Skeletal muscle satellite cell (primary cell): ENCODE results near the gene PRTFDC1. TPM values are rescaled to one million over a fixed set of nuclear protein-coding genes. Genes with fewer than 3 reads are reported as not detected.

ENCODE experiments used
- H3K27me3 ChIP-seq: 2 replicates; pipeline ENCODE4 v1.7.0; 2013; ENCODE audit warnings: low read length; ENCODE audit not compliant: control insufficient read depth, insufficient read depth
- H3K36me3 ChIP-seq: 2 replicates; pipeline ENCODE4 v1.7.0; 2013; ENCODE audit warnings: mild to moderate bottlenecking, control low read depth, low read length; ENCODE audit not compliant: insufficient read depth
- H3K4me1 ChIP-seq: 2 replicates; pipeline ENCODE4 v1.7.0; 2013; ENCODE audit warnings: low read length; ENCODE audit not compliant: control insufficient read depth, insufficient read depth
- H3K4me2 ChIP-seq: 2 replicates; pipeline ENCODE4 v1.7.0; 2013; ENCODE audit warnings: mild to moderate bottlenecking, low read length
- H3K4me3 ChIP-seq: 2 replicates; pipeline ENCODE4 v1.7.0; 2013; ENCODE audit warnings: low read length
- H3K9ac ChIP-seq: 2 replicates; pipeline ENCODE4 v1.7.0; 2013; ENCODE audit warnings: mild to moderate bottlenecking, low read depth, low read length, moderate library complexity
- H3K9me3 ChIP-seq: replicated peaks from 2 replicates; pipeline ENCODE4 v1.7.0; 2013; ENCODE audit warnings: mild to moderate bottlenecking, control low read depth, low read length
- total RNA-seq: library from RNA; depleted of rRNA; stranded (reverse); fragments of >200 nt; gene quantifications from 2 replicates; pipeline ENCODE4 v1.2.3, GENCODE V29; 2012; rRNA removed

PRTFDC1 gene, protein sequence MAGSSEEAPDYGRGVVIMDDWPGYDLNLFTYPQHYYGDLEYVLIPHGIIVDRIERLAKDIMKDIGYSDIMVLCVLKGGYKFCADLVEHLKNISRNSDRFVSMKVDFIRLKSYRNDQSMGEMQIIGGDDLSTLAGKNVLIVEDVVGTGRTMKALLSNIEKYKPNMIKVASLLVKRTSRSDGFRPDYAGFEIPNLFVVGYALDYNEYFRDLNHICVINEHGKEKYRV
- 4.2 and 8.1 TPM in 2 replicates for total RNA-seq

- H3K4me1 ChIP-seq = peaks cover 41% of the 10 kb centered on the region
- no peaks in the 10 kb centered on the region for H3K36me3 ChIP-seq
- H3K27me3 ChIP-seq = no peaks in the 10 kb centered on the region
- peak within 1 kb of the TSS; percentile 76 for H3K4me3 ChIP-seq
- peak within 1 kb of the TSS; percentile 95 for H3K4me2 ChIP-seq
- H3K9me3 ChIP-seq = no peaks in the 10 kb centered on the region
- H3K9ac ChIP-seq = peak within 1 kb of the TSS; percentile 89
Measured at GRCh38 chr10:24952143-24952706, at the start of gene PRTFDC1. PRTFDC1 (minus strand) TSS chr10:24952606; CDS start chr10:24952575, 31 bp downstream.

- Histone ChIP-seq H3K27me3 (peaks cover 4% of the 10 kb centered on the region), H3K9me3 (peaks cover 4% of the 10 kb centered on the region), H3K4me2 (no peak overlapping the region), H3K4me3 (no peak overlapping the region), H3K4me1 (no peaks in the 10 kb centered on the region), H3K36me3 (no peaks in the 10 kb centered on the region), H3K9ac (no peak overlapping the region)
Measured at GRCh38 chr10:24998044-24998443, 45.6 kb upstream of the PRTFDC1 start.

DNA sequence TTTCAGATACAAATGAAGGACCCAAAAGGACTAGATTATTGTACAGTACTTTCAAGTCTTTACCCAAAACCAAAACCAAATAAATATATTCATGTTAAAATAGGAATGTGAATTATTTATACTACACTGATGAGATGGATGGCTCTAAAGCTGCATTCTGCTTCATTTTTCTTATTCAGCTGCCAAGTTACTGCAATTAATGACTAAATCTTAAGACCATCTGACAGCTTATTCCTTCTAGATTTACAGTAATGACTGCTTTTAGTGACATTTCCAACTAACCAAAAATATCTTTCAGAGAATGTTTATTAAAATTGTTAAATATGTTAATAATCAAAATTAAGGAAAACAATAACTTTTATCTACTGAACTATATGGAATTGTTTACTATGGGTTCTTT is 42.7 kb upstream of the PRTFDC1 start:
- no peaks in the 10 kb centered on the region for H3K27me3 ChIP-seq
- H3K9me3 ChIP-seq = peaks cover under 1% of the 10 kb centered on the region
- H3K9ac ChIP-seq = no peak overlapping the region
- H3K4me1 ChIP-seq = no peaks in the 10 kb centered on the region
- H3K36me3 ChIP-seq = no peaks in the 10 kb centered on the region
- no peak overlapping the region for H3K4me3 ChIP-seq
- no peak overlapping the region for H3K4me2 ChIP-seq

DNA sequence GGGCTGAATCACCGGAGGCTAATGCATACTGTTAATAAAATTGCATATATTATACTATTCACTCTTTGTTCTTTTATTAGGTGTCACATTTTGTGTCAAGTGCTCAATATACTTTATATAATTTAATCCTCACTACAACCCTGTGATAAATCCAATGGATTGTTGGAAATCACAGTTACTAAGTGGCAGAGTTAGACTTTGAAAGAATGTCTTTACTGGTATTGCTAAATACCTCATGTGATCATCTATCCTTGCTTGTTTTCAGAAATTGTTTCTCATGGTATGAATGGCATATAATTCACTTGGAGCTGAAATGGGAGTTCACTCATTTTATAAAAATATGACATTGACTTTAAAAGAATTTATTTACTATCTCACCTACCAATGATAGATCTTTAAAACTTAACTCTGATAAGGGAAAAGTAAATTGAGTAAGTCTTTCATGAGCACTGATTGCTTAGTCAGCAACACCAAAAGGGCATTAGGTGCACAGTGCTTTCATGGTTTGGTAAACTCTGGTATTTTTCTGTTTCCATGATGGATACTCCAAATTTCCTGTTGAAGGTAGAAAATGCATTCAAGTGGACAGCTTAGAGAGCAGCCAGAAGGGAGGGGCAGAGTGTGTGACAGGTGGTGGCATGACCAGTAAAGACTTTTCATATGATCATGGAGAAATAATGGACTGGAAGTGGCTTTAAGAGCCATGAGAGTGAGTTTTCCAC is 41.0 kb upstream of the PRTFDC1 start:
- no peak overlapping the region for H3K4me3 ChIP-seq
- no peaks in the 10 kb centered on the region for H3K27me3 ChIP-seq
- H3K9me3 ChIP-seq = no peaks in the 10 kb centered on the region

GRCh38 chr10:24992512-24993133 is 40.2 kb upstream of the PRTFDC1 start:
- Histone ChIP-seq H3K4me1 (no peaks in the 10 kb centered on the region), H3K9me3 (no peaks in the 10 kb centered on the region), H3K27me3 (no peaks in the 10 kb centered on the region), H3K4me2 (no peak overlapping the region), H3K36me3 (no peaks in the 10 kb centered on the region), H3K9ac (no peak overlapping the region), H3K4me3 (no peak overlapping the region)

More for the DNA sequence above, 41.0 kb upstream of the PRTFDC1 start:
- no peaks in the 10 kb centered on the region for H3K4me1 ChIP-seq
- H3K9ac ChIP-seq = no peak overlapping the region
- no peaks in the 10 kb centered on the region for H3K36me3 ChIP-seq
- no peak overlapping the region for H3K4me2 ChIP-seq

GRCh38 chr10:24991298-24991697 is 38.9 kb upstream of the PRTFDC1 start:
- Histone ChIP-seq H3K4me1 (no peaks in the 10 kb centered on the region), H3K36me3 (no peaks in the 10 kb centered on the region), H3K4me2 (no peak overlapping the region), H3K4me3 (no peak overlapping the region), H3K9ac (no peak overlapping the region), H3K27me3 (no peaks in the 10 kb centered on the region), H3K9me3 (no peaks in the 10 kb centered on the region)

DNA sequence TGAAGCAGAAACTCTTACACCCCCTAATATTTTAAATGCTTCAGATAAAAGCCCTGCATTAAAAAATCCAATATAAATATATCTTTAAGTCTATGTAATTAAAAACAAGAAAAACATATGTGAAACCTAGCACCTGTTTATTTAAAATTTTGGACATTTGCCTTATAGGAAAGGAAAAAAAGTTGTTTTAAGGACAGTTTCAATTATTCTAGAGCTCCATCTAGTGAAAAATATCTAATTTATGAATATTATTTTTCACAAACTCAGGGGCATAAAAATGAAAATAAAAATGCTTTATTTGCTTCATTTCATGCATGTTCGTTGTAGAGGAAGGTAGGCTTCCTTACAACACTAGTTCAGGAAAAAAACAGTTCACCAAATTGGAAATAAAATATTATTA is 37.5 kb upstream of the PRTFDC1 start:
- Histone ChIP-seq H3K36me3 (no peaks in the 10 kb centered on the region), H3K4me3 (no peak overlapping the region), H3K4me2 (no peak overlapping the region), H3K9me3 (no peaks in the 10 kb centered on the region), H3K4me1 (no peaks in the 10 kb centered on the region), H3K9ac (no peak overlapping the region), H3K27me3 (no peaks in the 10 kb centered on the region)

- H3K27me3 ChIP-seq = no peaks in the 10 kb centered on the region
- H3K9ac ChIP-seq = no peak overlapping the region
- H3K4me2 ChIP-seq = no peak overlapping the region
- H3K9me3 ChIP-seq = no peaks in the 10 kb centered on the region
- no peaks in the 10 kb centered on the region for H3K36me3 ChIP-seq
- no peak overlapping the region for H3K4me3 ChIP-seq
- no peaks in the 10 kb centered on the region for H3K4me1 ChIP-seq
Measured at GRCh38 chr10:24988831-24989640, 36.6 kb upstream of the PRTFDC1 start.

GRCh38 chr10:24984906-24985305 is 32.5 kb upstream of the PRTFDC1 start:
- no peaks in the 10 kb centered on the region for H3K4me1 ChIP-seq
- no peak overlapping the region for H3K4me3 ChIP-seq
- no peaks in the 10 kb centered on the region for H3K27me3 ChIP-seq
- H3K36me3 ChIP-seq = no peaks in the 10 kb centered on the region
- no peaks in the 10 kb centered on the region for H3K9me3 ChIP-seq
- H3K9ac ChIP-seq = no peak overlapping the region
- H3K4me2 ChIP-seq = no peak overlapping the region

- no peak overlapping the region for H3K9ac ChIP-seq
- H3K4me2 ChIP-seq = no peak overlapping the region
- H3K4me1 ChIP-seq = no peaks in the 10 kb centered on the region
- H3K27me3 ChIP-seq = no peaks in the 10 kb centered on the region
- H3K4me3 ChIP-seq = no peak overlapping the region
- H3K36me3 ChIP-seq = no peaks in the 10 kb centered on the region
- no peaks in the 10 kb centered on the region for H3K9me3 ChIP-seq
Measured at GRCh38 chr10:24983946-24984345, 31.5 kb upstream of the PRTFDC1 start.

GRCh38 chr10:24983130-24983529 is 30.7 kb upstream of the PRTFDC1 start:
- H3K9ac ChIP-seq = no peak overlapping the region
- H3K4me2 ChIP-seq = no peak overlapping the region
- no peaks in the 10 kb centered on the region for H3K9me3 ChIP-seq
- no peaks in the 10 kb centered on the region for H3K36me3 ChIP-seq
- H3K4me3 ChIP-seq = no peak overlapping the region
- no peaks in the 10 kb centered on the region for H3K27me3 ChIP-seq
- no peaks in the 10 kb centered on the region for H3K4me1 ChIP-seq
